RCC 7860 (cell line): Measurements from ENCODE around the gene ZFAND3.
"Not testable (repeated sequence)": the region's sequence is repeated elsewhere in the genome, so short reads cannot be mapped to it uniquely, and the experiment has no call there.

Experiments
- DNase-seq: peaks from one replicate; pipeline ENCODE4 v3.0.0-alpha.2; 2015; ENCODE audit warnings: low spot score
- FAIRE-seq: peaks from 2 replicates; lab custom pipeline; 2012; peaks lifted over from hg19 to GRCh38; lab: Jason Lieb, UNC

Gene ZFAND3

GRCh38 chr6:37928217-37928616, 108.7 kb downstream of the ZFAND3 start:
- FAIRE-seq (no peak), DNase-seq (no peak)

- DNase-seq (no peak), FAIRE-seq (no peak)
Measured at GRCh38 chr6:37930288-37930971, 110.9 kb downstream of the ZFAND3 start.

GRCh38 chr6:37931066-37931465, 111.5 kb downstream of the ZFAND3 start:
- no peak for FAIRE-seq

GRCh38 chr6:37934276-37934675, 114.7 kb downstream of the ZFAND3 start:
- peak; percentile 29 for DNase-seq
- no peak for FAIRE-seq

More at GRCh38 chr6:37931066-37931465, 111.5 kb downstream of the ZFAND3 start:
- no peak for DNase-seq

- FAIRE-seq (no peak), DNase-seq (no peak)
Measured at GRCh38 chr6:37936150-37936549, 116.6 kb downstream of the ZFAND3 start.

- DNase-seq (no peak), FAIRE-seq (no peak)
Measured at GRCh38 chr6:37936906-37937305, 117.4 kb downstream of the ZFAND3 start.

GRCh38 chr6:37938909-37939308, 119.4 kb downstream of the ZFAND3 start:
- no peak for FAIRE-seq
- no peak for DNase-seq

GRCh38 chr6:37940074-37940847, 120.7 kb downstream of the ZFAND3 start:
- no peak for FAIRE-seq
- DNase-seq: no peak

GRCh38 chr6:37941871-37942270, 122.3 kb downstream of the ZFAND3 start:
- DNase-seq: no peak
- FAIRE-seq: no peak

GRCh38 chr6:37942606-37943376, 123.3 kb downstream of the ZFAND3 start:
- FAIRE-seq: no peak

GRCh38 chr6:37943436-37944058, 124.0 kb downstream of the ZFAND3 start:
- FAIRE-seq (no peak), DNase-seq (no peak)

More at GRCh38 chr6:37942606-37943376, 123.3 kb downstream of the ZFAND3 start:
- DNase-seq: no peak

GRCh38 chr6:37946057-37946456, 126.5 kb downstream of the ZFAND3 start:
- DNase-seq (no peak), FAIRE-seq (no peak)

GRCh38 chr6:37947468-37947867, 127.9 kb downstream of the ZFAND3 start:
- FAIRE-seq: no peak
- DNase-seq: no peak

GRCh38 chr6:37948584-37948983, 129.1 kb downstream of the ZFAND3 start:
- not testable (repeated sequence) for FAIRE-seq, DNase-seq

- FAIRE-seq: no peak
- no peak for DNase-seq
Measured at GRCh38 chr6:37952027-37952426, 132.5 kb downstream of the ZFAND3 start.

GRCh38 chr6:37954791-37955190, 135.3 kb downstream of the ZFAND3 start:
- DNase-seq (no peak), FAIRE-seq (no peak)

- no peak for DNase-seq
- no peak for FAIRE-seq
Measured at GRCh38 chr6:37956711-37957275, 137.3 kb downstream of the ZFAND3 start.

GRCh38 chr6:37959061-37959460, 139.5 kb downstream of the ZFAND3 start:
- FAIRE-seq (no peak), DNase-seq (no peak)

- DNase-seq (no peak), FAIRE-seq (peak; percentile 61)
Measured at GRCh38 chr6:37960139-37960935, 140.8 kb downstream of the ZFAND3 start.
